GM20000 (cell line): Measurements from ENCODE around the gene CDH24.

Experiments
- DNase-seq: peaks from one replicate; pipeline ENCODE4 v3.0.0; 2012; ENCODE audit warnings: low spot score
- TF ChIP-seq, protein P1 (sequence below): IDR thresholded peaks from 2 replicates; pipeline ENCODE4 v1.5.1; 2012; ENCODE audit warnings: mild to moderate bottlenecking, control low read depth; ENCODE audit errors: extremely low read depth, missing control alignments

CDH24 gene

DNA sequence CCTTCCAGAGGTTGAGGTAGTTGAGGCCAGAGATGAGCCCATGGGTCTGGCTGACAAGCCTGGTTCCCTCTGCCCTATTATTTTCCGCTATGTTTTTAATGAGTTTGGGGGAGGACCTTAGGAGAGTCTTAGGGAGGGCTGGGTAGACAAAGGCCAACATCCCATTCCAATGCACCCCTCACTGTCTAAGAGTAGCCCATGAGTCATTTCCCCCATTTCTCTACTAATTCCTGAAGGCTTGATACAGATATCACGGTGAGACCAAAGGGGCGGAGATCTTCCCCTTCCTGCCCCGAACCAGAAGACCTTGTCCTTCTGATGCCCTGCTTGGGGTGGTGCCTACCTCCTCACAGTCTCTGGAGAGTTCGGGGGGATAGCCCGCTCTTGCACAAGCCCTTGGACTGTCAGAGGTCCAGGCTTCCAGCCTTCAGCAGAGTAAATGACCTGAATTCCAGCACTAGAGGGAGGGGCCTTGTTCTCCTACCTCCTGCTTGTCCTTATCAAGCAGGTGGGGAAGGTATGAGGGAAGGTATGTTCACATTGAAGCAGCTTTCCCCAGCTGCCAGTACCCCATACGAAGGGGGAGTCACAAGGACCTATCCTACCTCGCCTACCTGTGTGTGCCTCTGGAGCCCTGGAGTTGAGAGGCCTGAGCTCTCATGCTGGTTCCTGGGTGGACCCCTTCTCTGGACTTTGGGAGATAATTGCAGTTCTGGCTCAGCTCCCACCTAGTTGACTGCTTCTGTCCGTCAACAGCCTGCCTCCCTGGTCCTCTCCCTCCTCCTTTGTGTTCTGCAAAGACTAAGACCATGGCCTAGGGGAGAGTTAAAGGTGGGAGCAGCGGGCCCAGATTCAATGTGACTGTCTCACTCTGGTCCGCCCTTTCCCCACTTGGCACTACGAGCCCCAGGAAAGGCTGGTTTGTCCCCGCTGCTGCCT lies 11.6 kb downstream of the CDH24 start:
- TF ChIP-seq, protein P1, sequence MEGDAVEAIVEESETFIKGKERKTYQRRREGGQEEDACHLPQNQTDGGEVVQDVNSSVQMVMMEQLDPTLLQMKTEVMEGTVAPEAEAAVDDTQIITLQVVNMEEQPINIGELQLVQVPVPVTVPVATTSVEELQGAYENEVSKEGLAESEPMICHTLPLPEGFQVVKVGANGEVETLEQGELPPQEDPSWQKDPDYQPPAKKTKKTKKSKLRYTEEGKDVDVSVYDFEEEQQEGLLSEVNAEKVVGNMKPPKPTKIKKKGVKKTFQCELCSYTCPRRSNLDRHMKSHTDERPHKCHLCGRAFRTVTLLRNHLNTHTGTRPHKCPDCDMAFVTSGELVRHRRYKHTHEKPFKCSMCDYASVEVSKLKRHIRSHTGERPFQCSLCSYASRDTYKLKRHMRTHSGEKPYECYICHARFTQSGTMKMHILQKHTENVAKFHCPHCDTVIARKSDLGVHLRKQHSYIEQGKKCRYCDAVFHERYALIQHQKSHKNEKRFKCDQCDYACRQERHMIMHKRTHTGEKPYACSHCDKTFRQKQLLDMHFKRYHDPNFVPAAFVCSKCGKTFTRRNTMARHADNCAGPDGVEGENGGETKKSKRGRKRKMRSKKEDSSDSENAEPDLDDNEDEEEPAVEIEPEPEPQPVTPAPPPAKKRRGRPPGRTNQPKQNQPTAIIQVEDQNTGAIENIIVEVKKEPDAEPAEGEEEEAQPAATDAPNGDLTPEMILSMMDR, result no peak
- DNase-seq, result no peak

DNA sequence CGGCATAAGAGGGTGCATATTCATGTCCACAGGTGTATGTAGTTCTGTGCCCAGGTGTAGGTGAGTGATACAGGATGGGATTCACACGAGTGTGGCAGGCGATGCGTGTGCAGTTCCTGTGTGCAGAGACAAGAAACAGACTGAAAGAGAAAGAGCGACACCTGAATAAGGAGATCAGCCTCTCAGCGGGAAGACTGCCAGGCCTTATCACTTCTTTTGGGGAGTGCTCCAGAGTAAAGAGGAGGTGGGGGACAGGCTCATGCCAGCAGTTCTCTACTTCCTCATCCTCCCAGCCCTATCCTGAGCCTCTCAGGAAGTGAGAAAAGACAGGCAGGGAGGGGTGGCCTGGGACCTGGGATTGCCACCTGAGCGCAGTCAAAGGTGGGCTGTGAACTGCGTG lies 12.5 kb downstream of the CDH24 start:
- DNase-seq, result no peak
- TF ChIP-seq, protein P1, result no peak

DNA sequence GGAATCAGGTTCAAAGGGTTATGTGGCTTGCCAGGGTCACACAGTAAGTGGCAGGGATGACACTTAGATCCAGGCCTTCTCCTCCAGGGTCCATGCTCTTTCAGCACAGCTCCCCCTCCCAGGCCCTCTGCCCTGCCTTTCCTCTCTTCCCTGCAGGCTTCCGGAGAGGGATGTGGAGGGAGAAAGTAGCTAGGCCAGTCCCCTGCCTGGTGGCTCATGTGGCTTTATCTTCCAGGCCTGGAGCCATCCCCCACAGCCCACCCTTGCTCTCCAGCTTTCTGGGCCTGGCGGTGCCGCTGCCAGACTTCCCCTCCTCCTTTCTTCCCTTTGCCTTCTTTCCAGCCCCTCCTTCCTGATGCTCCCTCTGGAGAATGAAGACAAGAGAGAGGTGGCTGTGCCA lies 13.6 kb downstream of the CDH24 start:
- DNase-seq, result no peak
- TF ChIP-seq, protein P1, result no peak

DNA sequence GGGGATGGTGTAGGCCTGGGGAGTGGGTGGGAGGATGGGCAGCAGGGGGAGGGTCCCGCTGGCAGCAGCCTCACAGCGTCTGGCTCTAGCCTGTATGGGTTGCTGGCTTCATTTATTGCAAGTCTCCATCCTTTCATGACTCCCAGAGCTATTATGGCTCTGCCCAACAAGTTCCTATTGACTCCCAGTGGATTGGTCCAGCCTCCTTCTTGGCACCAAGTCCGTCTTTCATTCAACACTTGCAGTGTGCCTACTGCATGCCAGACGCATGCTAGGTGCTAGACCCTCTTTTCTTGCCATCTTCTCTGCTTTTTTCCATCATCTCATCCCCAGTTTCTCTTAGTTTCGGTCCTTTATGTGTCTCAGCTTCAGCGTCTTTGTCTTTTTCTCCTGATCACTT lies 14.2 kb downstream of the CDH24 start:
- TF ChIP-seq, protein P1, result no peak
- no peak for DNase-seq

DNA sequence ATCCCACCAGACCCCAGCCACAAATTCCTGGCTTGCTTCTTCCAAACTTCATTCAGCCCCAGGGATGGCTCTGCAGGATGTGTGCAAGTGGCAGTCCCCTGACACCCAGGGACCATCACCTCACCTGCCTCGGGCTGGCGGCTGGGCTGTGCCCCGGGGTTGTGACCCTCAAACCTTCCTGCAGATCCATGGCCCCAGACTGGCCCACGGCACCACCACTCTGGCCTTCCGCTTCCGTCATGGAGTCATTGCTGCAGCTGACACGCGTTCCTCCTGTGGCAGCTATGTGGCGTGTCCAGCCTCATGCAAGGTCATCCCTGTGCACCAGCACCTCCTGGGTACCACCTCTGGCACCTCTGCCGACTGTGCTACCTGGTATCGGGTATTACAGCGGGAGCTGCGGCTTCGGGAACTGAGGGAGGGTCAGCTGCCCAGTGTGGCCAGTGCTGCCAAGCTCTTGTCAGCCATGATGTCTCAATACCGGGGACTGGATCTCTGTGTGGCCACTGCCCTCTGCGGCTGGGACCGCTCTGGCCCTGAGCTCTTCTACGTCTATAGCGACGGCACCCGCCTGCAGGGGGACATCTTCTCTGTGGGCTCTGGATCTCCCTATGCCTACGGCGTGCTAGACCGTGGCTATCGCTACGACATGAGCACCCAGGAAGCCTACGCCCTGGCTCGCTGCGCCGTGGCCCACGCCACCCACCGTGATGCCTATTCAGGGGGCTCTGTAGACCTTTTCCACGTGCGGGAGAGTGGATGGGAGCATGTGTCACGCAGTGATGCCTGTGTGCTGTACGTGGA lies 15.0 kb downstream of the CDH24 start, which contains the start of gene PSMB11:
TSS of gene PSMB11 (plus strand) at position 51 of the 804 bp plus-strand sequence. CDS start at position 65, 14 bp downstream.
- TF ChIP-seq, protein P1, result no peak
- DNase-seq, result no peak

DNA sequence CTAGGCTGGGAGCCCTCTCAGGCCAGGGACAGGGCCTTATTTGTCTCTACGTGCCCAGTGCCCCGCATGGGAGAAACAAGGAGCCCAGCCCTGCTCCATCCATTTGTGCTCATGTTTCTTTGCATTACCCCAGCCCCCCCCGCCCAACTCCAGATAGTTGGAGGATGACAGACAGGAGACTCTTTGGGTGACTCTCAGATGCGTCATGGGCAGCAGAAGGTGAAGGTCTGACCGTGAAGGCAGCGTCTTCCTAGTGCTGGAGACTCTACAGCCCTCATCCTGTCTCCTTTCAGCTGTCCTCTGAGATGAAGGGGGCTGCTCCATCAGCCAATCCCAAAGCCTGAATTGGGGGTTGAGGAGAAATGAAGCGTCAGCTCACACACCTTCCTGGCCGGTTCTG lies 15.6 kb downstream of the CDH24 start:
- no peak for DNase-seq
- TF ChIP-seq, protein P1, result no peak

DNA sequence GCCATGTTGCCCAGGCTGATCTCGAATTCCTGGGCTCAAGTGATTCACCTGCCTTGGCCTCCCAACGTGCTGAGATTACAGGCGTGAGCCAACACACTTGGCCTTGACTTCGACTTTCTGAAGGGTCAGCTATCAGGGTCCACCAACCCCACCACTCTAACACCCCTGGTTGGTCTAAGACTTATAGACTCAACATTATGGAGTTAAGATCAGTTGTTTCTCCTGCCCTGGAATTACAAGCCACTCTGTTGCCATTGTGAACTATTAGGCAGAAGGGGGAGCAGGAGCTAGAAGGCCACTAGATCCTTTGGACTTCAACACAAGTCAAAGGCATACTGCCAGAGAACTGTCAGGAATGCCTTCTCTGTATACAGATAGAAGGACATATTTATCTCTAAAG lies 17.2 kb downstream of the CDH24 start:
- no peak for DNase-seq

More for the DNA sequence above, 17.2 kb downstream of the CDH24 start:
- TF ChIP-seq, protein P1, result no peak
